ENCODE results near the gene HSPA12A.
"Not testable (repeated sequence)": the region's sequence is repeated elsewhere in the genome, so short reads cannot be mapped to it uniquely, and the experiment has no call there.

Gene HSPA12A

DNA sequence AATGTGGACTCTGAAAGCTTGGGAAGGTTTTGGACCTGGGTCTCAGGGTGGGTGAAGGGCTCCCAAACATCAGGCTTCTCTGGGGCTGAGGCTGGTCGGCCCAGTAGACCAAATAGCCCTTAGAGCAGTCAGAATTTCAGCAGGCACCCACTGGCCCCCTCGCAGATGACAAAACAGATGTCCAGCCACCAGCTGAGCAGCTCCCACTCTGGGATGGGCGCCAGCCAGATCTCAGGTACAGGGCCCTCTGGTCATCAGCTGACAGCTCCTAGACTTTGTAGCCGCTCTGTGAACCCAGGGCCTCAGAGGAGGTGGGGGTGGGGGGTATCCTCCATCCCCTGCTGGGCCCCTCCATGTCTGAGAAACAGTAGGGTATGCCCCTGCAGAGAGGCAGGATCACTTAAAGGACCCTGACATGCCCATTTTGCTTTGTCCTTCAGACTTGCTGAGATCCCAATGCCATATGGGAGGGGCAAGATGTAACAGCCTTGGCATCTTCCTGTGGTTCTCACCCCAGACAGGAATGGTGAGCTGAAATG, 26.5 kb downstream of the HSPA12A start:
- DNase-seq (ENCODE audit: low read depth): no peak

DNA sequence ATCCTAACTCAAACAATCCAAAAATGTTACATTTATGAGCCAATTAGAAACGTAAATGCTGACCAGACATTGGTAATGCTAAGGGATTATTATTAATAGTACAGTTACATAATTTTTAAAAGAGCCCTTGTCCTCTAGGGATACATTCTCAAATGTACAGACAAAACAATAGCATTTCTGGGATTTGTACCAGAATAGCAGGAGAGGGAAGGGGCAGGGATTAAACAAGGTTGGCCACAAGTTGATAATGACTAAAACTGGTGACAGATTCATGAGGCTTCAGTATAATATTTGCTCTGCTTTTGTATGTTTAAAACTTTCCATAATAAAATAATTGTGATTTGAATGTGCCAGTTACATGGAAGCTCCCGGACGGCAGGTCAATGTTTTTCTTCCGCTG, 27.0 kb downstream of the HSPA12A start:
- no peak for DNase-seq (ENCODE audit: low read depth)

DNA sequence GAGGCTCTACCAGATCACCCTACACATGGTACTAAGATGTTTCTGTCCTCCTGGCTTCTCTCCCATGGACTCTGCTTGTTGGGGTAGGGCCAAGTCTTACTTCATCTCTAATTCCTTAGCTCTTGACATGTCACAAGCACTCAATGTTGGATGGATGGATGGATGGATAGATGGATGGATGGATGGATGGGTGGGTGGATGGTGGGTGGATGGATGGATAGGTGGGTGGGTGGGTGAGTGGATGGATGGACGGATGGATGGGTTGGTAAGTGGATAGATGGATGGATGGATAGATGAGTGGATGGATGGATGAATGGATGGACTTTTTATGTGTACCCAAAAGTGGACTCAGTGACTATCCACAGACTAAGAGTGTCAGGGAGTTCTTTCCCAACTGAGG, 28.5 kb downstream of the HSPA12A start:
- DNase-seq (ENCODE audit: low read depth): no peak

DNA sequence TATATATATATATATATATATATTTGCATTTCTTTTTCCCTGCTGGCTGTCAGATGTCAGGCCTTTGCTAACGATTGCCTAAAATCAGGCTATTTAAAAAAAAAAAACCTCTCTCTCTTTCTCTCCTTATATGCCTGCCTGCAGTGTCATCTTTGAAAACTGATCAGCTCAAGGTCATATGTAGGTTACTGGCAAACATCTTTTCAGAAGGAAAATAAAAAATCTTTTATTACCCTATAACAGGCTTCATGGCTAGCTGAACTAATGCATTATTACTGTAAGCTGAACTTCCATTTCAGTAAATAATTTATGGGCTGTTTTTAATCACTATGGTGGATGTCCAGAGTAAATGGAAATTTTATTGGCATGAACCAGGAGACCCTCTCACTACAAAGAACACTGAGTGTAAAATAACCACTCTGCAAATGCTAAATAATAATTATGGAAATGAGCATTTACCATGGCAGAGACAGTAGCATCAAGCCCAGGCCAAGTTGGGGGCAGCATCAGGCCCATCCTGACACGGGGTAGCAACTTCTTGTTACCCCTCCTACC, 29.3 kb downstream of the HSPA12A start:
- no peak for DNase-seq (ENCODE audit: low read depth)

DNA sequence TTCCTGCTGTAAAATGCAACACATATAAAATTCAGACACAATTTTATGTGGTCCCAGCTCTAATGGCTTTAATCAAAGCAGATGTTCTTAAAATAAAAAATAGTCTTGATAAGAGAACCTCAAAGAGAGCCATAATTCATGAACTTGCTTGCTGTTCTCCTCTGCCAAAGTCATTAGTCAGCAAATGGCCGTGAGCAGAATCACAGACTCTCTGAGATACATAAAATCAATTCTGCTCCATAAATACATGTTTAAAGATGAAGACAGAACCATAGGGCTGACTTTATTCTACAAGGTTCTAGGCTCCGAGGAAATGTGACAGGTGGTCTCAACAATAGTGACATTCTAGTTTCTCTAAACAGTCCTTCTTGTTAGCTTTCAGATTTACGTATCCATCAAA, 29.8 kb downstream of the HSPA12A start:
- no peak for DNase-seq (ENCODE audit: low read depth)

DNA sequence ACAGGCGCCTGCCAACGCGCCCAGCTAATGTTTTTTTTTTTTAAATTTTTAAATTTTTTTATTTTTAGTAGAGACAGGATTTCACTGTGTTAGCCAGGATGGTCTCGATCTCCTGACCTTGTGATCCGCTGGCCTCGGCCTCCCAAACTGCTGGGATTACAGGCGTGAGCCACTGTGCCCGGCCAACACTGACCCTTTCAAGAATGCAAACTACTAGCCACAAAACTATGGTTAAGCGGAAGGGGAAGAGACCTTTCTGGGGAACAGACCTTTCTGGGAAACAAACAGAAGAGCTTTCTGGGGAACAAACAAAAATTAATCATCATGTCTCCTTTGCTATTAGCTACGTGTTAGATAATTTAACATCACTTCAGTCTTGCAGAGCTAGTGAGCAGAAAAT, 30.6 kb downstream of the HSPA12A start:
- DNase-seq (ENCODE audit: low read depth): not testable (repeated sequence)

DNA sequence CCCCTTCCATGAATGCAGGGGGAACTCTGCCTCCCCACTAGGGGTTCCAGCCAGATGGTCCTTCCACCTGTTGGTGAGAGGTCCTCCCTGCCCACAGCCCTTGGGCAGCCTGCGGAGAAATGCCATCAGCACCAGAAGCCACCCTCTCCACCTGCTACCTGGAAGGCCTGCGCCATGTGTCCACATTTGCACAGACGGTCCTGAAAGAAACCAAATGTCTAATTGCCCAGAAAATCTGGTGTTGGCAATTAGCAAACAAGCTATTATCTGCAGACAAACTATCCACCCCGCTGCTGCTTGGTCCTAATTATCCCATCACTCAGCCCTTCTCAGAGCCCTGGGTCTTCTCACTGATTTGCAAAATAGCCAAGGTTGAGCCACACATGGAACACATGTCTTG, 32.3 kb downstream of the HSPA12A start:
- DNase-seq (ENCODE audit: low read depth): no peak

DNA sequence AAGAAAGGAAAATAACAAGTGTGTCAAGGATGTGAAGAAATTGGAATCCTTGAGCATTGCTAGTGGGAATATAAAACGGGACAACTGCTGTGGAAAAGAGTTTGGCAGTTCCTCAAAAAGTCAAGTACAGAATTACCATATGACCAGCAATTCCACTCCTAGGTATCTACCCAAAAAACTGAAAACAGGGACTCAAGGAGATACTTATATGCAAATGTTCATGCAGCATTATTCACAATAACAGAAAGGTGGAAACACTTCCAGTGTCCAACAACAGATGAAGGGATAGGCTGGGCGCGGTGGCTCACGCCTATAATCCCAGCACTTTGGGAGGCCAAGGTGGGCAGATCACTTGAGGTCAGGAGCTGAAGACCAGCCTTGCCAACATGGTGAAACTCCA, 33.5 kb downstream of the HSPA12A start:
- DNase-seq (ENCODE audit: low read depth): no peak

DNA sequence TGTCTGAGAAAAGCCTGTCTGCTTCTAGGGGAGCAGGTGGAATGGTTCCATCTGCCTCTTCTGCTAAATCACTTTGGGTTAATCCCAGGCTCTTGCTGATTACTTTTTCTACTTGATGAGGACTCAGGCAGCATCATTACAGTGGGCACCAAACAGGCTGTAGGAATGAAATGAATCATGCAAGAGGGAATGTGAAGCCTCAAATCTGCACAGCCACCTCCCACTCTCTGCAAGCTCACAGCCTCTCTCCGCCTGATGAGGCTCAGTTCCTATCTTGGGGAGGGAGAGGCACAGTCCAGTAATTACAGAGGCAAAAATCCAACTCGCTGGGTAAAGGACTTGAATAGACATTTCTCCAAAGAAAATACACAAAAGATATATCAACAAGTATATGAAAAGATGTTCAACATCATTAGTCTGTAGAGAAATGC, 34.0 kb downstream of the HSPA12A start:
- no peak for DNase-seq (ENCODE audit: low read depth)

DNA sequence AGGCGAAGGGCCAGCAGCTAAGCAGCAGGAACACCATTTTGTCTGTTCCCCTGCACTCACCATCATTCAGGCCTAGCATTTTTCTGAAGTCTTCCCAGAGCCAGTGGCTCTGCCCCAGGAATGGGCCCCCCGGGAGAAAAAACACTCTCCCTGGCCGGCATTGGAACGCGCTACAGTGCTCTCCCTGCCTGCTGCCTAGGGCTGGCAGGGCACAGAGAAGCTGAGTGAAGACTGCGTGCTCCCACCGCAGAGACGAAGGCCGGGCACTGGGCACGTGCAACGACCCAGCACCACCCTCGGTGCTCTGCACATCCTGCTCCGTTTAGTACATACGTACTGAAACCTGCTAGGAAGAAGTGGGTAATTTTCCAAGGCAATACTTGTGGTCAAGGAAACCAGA, 34.4 kb downstream of the HSPA12A start:
- no peak for DNase-seq (ENCODE audit: low read depth)

DNA sequence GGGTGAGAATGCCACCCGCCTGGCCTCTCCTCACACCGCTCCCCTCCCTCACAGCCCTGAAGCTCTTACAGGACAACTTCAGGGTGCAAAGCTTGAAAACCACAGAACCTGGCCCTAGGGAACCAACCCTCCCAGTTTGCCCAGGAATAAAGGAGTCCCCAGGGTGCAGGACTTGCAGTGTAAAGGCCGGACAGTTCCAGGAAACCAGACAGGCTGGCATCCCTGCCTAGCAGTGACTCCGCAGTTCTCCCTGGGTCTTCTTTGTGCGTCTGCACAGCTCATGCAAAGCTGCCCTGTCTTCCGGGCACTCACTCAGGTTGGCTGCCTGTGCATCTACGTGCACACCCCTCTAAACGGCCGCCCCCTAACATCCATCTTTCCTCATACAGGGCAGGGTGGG, 36.1 kb downstream of the HSPA12A start:
- DNase-seq (ENCODE audit: low read depth): no peak

DNA sequence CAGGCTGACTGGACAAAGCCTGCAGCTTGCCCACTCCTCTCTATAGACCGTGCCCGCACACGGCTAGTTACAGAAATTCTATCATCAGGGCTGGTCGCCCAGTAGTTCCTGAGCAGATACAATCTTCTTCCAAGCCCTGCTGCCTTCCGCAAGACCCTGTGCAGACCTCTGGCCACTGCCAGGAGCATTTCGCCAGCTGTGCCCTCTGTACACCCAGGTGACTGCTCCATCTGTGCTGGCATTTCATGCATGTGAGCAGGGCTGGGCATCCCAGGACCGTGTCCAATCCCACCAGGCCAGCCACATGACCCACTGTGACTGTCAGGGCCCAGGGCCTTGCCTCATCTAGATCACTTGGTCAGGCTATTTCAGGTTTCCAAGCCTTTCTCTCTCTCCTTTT, 36.9 kb downstream of the HSPA12A start:
- no peak for DNase-seq (ENCODE audit: low read depth)

DNA sequence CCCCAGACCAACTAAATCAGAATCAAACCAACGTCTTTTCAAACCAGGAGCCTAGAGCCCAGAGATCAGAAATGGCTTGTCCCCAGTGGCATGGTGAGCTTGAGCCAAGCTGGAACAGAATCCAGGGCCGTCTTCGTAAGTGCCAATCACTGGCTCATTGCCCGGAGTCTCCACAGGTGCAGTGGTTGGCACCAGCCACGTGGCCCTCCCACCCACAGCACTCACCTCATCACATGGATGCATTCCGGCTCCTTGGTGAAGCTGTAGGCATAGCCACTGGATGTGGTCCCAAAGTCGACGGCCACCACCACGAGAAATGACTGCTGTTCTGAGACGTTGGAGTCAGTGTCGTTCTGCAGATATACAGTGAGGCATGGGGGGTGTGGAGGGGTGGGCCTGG, 37.4 kb downstream of the HSPA12A start:
- DNase-seq (ENCODE audit: low read depth): no peak

DNA sequence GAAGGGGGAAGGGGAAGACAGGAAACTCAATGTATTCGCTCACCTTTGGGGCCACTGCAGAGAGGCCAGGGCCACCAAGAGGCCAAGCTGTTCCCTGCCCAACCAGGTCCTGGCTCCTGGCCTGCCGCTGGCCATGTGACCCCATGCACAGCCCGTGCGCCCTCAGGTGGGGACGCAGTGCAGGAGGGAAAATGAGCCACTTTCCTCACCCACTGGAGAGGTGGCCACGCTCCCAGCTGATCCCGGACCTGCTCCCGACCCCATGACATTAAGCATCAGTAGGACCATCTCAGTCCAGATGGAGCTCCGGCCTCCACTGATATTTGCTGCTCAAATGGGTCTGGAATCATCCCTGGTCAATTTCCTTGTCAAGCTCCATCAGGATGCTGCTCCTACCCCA, 40.2 kb downstream of the HSPA12A start:
- DNase-seq (ENCODE audit: low read depth): no peak

DNA sequence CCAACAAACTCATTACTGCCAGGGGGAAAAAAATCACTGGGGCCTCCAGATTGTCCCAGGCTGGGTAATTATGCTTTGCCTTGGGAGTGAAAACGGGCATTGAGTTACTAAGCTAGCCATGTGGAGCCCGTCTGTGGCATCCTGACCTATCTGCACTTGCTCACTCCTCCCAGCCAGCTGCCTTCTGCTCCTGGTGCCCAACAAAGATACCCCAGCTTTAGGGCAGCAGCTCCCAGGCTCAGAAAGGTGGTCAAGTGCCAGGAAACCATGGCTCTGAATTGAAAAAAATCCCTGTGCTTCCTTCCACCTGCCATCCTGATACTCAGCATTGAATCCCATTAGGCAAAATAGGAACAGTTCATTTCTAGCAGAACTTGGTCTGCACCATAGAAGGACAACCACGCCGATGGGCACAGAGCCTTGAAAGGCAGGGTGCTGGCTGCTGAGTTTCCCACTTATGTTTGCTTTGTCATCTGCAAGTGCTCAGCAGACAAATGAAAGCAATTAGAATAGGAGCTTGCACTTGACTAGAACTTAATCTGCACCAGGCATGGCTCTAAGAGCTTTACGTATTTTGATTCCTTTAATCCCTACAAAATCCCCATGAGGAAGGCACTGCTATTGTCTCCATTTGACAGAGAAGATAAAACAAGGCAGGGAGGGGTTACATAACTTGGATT, 42.8 kb downstream of the HSPA12A start:
- no peak for DNase-seq (ENCODE audit: low read depth)

DNA sequence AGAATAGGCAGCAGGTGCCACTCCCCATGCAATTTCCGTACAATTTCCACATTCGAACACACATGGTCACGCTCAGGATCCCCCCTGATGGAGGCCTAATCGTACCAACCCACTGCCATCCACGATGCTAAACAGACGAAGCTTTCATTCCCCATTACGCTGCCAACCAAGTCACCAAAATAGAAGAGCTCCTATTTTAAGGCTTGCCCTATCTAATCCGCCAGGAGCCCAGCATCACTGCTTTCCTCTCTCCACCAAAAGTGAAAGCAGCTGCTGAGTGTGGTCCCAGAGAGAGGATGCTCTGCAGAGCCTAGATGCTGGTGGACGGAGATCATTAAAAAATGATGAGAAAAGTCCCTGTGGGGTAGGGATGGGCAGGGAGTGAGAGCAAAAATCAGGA, 43.3 kb downstream of the HSPA12A start:
- no peak for DNase-seq (ENCODE audit: low read depth)

DNA sequence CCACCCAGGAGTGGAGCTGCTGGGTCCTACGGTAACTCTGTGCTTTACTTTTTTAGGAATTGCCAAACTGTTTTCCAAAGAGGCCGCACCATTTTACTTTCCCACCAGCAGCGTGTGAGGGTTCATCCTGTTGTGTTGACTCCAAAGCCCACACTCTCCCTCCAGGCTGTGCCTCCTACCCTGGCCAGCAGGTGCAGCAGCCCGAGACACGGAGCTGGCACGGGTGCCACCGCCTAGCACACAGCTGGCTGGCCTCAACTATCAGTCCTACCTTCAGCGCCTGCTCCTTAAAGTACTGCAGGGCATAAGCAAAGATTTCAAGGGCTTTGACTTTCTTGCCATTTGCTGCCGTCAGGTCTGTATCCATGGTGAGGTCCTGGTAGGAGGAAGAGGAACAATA, 44.0 kb downstream of the HSPA12A start:
- no peak for DNase-seq (ENCODE audit: low read depth)

DNA sequence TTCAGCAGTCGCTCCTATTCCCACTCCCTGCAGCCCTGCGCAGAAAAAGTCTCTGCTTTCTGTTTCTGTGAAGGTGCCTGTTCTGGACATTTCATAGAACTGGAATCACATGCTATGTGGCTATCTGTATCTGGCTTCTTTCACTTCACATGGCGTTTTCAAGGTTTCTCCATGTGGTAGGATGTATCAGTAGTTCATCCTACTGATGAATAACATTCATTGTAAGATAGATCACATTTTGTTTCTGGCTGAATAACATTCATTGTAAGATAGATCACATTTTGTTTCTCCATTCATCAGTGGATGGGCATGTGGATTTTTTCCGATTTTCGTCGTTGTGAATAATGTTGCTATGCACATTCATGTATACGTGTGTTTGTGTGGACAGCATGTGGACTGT, 44.5 kb downstream of the HSPA12A start:
- DNase-seq (ENCODE audit: low read depth): no peak

DNA sequence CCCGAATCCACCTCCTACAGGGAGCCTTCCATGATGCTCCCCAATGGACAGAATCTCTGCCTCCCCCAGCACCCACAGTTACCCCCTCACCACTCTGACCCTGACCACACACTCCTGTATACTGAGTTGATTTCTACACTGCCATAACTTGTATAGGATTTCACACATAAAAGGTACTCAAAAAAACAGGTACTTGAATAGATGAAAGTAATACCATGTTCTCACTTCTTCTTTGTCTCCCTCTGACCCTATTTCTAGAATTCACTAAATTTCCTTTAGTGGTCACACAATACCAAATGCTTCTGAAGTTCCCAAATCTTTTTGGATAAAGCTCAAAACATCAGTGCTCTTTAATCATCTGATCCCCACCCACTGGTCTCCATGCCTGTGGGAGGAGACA, 45.4 kb downstream of the HSPA12A start:
- no peak for DNase-seq (ENCODE audit: low read depth)

DNA sequence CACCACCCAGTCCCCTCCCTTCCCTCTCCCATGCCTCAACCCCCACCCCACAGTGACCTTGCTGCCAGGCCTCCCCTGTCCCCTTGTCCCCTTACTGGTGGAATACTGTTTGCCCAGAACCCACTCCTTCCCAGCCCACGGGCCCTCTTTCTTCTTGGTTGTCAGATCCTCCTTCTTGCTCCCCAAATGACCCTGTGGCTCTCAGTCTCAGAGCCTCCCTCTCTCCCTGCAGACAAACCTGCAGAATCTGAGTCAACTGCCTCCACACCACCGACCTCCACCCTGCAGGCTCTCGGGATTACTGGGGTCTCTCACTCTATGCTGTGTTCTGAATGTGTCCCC, 47.5 kb downstream of the HSPA12A start:
- DNase-seq (ENCODE audit: low read depth): no peak

DNA sequence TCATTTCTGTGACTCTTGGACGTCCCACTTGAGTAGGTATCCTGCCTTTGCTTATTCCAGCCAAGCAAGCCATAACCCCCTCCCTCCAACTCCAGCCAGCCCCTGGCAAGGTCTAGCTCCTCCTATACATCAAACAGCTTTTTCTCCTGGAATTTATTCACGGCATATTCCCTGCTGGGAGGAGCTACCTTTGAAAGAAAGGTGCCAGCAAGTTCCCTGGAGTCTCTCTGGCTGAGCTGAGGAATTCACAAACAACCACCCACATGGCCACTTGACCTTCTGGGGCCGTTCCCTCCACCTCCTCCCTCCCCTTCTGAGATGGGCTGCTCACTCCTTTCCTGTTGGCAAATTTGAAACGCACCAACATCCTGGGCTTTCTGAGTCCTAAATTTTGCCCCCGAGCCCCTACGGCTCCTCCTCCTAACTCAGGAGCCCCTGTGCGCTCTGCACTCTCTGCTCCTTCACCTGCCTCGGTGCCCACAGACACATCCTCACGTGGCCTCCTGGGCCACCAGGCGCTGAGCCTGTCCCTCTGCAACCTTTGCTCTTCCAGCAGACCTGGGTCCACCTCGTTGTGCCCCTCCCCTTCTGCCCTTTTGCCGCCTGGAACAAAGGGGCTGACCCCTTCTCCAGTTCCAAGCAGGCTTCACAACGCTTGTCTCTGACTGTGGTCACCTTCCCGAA, 48.0 kb downstream of the HSPA12A start:
- DNase-seq (ENCODE audit: low read depth): no peak

DNA sequence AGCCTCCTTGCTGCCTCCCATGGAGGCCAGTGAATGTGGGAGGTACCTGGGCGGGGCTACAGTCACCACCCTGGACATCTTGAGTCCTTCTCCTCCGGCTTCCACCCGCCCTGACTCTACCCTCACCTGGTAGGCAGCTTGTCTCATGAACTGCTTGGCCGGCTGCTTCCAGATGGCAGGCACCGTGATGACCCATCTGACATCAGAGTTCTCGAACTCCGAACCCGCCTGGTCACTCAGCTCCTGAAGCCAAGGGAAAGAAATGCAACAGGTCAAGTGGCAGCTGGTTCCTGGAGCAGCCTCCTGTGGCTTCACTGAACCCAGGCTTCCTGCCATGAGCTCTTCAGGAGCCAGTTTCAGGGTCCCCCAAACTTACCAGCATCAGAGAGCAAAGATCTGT, 50.1 kb downstream of the HSPA12A start:
- DNase-seq (ENCODE audit: low read depth): no peak

DNA sequence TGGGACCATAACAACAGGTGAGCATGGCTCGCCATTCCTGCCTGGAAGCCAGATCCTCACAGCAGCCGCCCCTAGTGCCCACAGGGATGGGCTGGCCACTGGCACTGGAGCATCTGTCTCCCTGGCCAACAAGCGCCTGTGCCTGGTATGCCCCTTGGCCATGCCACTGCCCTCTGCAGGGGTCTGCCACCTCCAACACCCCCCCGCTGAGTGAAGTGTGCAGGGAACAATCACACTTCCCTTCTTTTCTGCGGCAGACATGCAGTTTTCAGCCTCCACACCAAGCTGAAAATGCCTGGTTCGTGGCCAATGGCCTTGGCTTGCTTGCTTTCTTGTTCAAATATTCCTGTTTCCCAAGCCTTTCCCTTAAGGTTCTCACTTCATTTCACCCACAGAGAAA, 50.7 kb downstream of the HSPA12A start:
- DNase-seq (ENCODE audit: low read depth): no peak
